HepG2 (cell line): ENCODE results near the gene TBC1D1.

Source experiments
- MTA3 ChIP-seq: sonication (generic); formaldehyde crosslinking; IDR thresholded peaks from 2 replicates; pipeline ENCODE4 v1.4.0; 2020; ENCODE audit warnings: missing genetic modification reagents
- NCOA5 ChIP-seq: sonication (generic); formaldehyde crosslinking; IDR thresholded peaks from 2 replicates; pipeline ENCODE4 v1.4.0; 2020; ENCODE audit warnings: missing genetic modification reagents
- NFE2L1 ChIP-seq: sonication (generic); formaldehyde crosslinking; IDR thresholded peaks from 2 replicates; pipeline ENCODE4 v1.4.0; 2020; ENCODE audit warnings: missing genetic modification reagents, mild to moderate bottlenecking, borderline replicate concordance
- NR2C2 ChIP-seq: sonication (generic); formaldehyde crosslinking; IDR thresholded peaks from 2 replicates; pipeline ENCODE4 v1.4.0; 2020; ENCODE audit warnings: missing genetic modification reagents, mild to moderate bottlenecking, moderate library complexity, borderline replicate concordance
- SAFB2 ChIP-seq: sonication (generic); formaldehyde crosslinking; IDR thresholded peaks from 2 replicates; pipeline ENCODE4 v1.5.1; 2020; ENCODE audit warnings: missing genetic modification reagents, low read depth, mild to moderate bottlenecking, borderline replicate concordance
- TF ChIP-seq, protein P1 (sequence below): sonication (generic); formaldehyde crosslinking; IDR thresholded peaks from 2 replicates; pipeline ENCODE4; 2020; ENCODE audit warnings: missing genetic modification reagents, mild to moderate bottlenecking, borderline replicate concordance

DNA sequence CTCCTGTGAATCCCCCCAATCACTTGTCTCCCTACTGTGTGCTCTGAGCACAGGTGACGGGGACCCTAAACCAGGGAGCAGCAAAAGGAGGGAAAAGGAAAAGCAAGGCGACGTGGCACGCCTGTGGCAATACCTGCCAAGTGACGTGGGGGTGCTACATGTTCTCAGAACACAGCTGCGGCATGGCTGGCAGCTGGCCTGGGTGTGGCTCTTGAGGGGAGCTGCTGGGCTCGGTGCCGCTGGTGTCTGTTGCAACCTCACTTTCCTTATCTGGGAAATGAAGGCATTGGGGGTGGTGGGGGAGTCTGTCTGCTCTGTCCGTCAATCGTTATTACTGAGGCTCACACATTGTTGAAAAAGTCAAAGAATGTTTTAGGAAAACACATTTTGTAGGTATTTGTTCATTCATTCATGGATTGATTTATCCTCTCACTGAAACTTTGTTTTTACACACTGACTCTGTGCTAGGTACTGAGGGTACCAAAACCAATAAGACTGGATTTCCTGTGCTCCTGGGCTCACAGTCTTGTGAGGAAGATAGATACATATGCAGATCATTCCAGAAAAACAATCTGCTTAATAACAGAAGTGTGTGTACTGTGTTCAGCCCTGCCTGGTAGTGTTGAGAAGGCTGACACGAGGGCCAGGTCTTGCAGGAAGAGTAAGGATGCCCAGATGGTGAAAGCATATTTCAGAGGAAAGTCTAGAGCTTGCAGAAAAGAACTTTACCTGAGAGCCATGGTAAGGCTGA lies 286.9 kb downstream of the TBC1D1 start:
- TF ChIP-seq, protein P1, sequence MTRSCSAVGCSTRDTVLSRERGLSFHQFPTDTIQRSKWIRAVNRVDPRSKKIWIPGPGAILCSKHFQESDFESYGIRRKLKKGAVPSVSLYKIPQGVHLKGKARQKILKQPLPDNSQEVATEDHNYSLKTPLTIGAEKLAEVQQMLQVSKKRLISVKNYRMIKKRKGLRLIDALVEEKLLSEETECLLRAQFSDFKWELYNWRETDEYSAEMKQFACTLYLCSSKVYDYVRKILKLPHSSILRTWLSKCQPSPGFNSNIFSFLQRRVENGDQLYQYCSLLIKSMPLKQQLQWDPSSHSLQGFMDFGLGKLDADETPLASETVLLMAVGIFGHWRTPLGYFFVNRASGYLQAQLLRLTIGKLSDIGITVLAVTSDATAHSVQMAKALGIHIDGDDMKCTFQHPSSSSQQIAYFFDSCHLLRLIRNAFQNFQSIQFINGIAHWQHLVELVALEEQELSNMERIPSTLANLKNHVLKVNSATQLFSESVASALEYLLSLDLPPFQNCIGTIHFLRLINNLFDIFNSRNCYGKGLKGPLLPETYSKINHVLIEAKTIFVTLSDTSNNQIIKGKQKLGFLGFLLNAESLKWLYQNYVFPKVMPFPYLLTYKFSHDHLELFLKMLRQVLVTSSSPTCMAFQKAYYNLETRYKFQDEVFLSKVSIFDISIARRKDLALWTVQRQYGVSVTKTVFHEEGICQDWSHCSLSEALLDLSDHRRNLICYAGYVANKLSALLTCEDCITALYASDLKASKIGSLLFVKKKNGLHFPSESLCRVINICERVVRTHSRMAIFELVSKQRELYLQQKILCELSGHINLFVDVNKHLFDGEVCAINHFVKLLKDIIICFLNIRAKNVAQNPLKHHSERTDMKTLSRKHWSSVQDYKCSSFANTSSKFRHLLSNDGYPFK (CRISPR knock-in tag): no peak
- TF ChIP-seq SAFB2 (no peak), NR2C2 (CRISPR knock-in tag) (no peak), MTA3 (CRISPR knock-in tag) (no peak), NCOA5 (CRISPR knock-in tag) (no peak), NFE2L1 (no peak)
